Measurements from ENCODE around the gene MDM1.

Gene MDM1

DNA sequence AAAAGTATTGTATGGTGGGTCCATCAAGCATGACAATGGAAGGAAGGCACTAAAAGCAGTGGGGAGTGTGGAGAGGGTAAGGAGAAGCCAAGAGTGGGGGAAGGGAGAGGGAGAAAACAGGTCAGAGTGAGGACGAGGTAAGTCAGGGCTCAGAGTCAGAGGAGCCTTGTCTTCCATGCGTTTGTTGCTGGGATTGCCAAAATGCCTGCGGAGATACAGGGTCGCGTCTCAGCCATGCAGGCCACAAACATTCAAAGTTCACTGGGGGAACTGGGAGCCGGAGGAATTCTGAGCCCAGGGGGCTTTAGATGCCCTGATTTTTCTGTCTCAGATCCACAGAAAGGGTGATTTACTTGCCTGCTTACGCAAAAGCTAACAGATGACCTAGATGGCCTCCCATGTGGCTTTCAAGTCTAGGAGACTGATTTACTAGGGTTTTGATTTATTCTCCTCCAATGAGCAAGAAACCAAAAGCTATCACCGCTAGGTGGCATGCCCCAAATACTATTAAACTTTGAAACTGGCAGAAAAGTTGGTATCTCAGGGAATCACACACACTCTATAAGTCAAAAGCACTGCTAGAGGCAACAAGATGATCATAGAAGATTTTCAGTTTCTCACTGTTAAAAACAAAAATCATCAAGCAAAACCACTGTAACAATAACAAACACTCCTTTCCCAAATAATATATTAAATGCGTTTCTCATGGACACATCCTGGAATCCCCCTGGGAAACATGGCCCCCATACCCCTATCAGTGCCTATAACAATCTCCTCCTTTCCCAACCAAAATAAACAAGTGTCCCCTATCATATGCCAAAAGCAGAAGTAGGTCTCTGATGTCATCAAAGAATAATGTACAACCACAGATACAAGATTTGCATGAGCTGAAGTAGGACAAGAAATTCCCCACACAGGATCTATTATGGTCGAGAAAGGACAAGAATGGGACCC, 26.6 kb upstream of the MDM1 start:
- intact Hi-C loops (cut with DNase I): no loop called here
- DNase-seq: peak in 5 of 10 donors; percentile 12 to 44 (median 22)

DNA sequence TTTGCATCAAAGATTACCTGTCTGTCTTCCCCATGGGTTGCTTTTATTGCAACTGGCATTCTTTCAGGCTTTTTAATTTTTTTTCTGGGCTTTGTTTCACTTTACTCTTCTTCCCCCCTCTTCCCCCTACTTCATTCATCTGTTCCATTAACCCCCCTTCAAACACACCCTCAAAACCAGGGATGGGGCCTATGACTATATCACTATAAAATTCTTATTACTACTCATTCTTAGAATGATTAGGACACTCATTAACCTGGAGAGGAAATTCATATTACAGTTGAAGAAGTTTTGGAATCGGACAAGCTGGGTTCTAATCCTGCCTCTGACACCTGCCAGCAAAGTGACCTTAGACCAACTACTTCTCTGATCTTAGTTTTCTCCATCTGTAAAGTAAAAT, 24.8 kb upstream of the MDM1 start:
- no peak for DNase-seq
- intact Hi-C loops (cut with DNase I): no loop called here

DNA sequence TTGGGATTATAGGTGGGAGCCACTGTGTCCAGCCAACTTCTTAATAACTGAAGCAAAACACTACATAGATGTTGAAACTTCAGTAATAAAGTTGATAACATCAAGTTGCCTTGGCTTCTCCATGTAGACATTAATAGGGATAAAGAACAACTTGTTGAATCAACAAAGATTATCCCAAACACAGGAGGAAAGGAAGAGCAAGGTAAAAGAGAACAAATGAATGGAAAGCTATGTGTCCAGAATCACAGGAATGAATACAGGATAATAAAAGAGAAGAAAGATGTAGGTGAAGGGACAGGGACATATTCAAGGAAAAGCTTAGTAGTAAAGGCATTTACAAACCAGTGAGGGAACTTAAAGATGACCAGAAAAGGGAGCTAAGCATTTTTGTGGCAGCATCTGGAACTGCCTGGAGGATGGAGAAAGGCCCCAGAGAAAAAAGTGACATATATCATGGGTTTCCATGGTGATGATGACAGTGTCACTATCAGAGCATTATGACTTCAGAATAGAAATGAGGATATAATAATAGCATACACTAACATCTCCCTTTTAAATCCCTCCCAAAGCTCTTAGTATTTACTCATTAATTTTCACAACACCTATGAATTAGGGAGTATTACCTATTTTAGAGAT, 24.0 kb upstream of the MDM1 start:
- intact Hi-C loops (cut with DNase I): no loop called here

DNA sequence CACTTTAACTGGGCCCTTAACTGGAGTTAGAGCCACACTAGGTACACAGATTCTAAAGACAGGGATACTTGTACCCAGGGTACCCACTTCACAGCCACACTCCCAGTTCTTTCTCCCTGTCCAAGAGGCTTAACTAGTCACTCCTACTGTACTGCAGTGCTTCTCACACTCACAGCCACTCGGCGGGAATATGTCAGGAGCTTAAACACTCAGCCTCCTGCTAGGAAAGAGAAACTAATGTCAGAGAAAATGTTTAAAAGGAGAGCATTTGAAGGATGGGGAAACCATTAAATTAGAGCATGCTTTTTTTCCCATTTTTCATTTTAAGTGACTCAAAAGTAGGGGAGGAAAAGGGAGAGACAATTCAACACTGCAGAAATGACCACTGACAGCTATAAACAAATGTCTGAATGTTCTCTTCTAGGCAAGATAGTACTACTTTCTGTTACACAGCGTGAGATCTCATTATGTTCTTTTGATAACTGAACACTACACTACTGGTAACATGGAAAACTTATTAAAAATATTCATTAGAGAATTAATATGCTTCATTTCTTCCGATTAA, 22.9 kb upstream of the MDM1 start:
- intact Hi-C loops (cut with DNase I): no loop called here
- DNase-seq: no peak

More for the DNA sequence above, 24.0 kb upstream of the MDM1 start:
- no peak for DNase-seq

DNA sequence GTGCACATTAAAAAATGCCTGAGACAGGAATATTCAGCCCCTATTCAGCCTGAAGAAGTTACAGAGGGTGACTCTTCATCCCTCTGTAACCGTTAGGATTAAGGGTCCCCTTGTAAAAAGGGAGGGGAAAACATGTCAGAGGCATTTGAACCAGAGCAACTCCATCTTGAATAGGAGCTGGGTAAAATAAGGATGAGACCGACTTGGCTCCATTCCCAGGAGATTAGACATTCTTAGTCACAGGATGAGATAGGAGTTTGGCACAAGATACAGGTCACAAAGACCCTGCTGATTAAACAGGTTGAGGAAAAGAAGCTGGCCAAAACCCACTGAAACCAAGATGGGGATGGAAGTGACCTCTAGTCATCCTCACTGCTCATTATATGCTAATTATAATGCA, 19.9 kb upstream of the MDM1 start:
- no peak for DNase-seq
- intact Hi-C loops (cut with DNase I): no loop called here

DNA sequence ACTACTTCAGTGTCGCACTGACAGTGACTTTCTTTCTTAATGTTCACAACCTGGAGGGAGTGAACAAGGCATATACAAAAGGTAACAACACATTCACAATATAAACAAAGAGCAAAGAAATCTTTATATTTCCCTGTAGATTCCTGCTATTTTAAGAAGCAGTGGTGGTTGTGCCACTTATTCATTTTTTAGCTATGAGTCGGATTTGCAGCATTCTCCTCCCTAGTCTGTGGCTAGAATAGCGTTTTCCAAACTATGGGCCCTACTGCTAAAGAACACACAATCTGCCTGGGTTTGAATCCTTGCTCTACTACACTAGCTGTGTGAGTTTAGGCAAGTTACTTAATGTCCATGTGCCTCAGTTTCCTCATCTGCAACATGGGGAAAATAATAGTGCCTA, 18.6 kb upstream of the MDM1 start:
- intact Hi-C loops (cut with DNase I): no loop called here
- DNase-seq: no peak

DNA sequence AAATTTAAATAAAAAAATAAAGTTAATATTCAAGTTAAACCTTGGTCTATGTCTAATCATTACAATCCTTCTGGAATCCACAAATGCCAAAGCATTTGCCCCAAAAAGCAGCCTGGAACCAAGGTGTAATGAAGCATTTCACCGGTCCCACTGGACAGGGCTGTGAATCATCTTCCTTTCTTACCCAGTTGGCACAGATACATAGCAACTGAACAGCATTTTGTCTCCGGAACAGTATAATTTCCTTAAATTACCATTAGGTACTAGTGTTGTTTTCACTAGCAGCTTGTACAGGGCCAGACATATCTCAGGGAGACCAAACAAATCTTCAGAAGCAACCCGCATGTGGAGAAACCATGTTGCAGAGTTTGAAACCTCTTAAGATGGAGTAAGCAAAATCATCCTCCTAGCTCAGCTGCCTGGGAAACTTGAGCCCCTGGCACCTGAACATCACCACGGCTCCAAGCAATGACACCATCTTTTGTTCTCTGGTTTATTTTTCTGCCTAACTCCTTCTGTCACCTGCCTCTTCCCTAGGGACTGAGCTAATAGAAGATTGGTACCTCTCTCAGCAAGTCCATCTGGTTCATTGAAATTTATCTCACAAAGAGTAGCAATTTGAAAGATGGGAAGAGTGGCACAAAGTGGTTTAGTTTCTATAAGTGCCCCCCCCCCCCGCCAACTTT, 17.9 kb upstream of the MDM1 start:
- intact Hi-C loops (cut with DNase I): no loop called here
- no peak for DNase-seq

DNA sequence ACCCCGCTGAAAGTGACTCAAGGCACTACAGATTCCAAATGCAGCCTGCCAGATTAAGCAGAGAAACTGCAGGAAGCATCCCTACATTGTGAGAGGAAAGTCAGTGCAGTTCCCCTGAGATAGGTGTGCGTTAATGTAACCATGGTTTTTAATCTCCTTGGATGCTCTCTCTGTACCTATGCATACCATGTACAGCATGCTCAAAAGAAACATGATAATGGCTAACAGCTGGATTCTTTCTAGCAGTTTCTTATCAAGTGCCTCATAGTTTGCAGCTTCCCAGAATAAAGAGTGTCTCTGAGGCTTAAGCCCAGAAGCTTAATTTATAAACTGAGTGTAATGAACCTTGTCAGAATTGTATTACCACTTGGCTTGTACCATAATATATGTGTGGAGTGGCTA, 17.1 kb upstream of the MDM1 start:
- no peak for DNase-seq
- intact Hi-C loops (cut with DNase I): no loop called here

DNA sequence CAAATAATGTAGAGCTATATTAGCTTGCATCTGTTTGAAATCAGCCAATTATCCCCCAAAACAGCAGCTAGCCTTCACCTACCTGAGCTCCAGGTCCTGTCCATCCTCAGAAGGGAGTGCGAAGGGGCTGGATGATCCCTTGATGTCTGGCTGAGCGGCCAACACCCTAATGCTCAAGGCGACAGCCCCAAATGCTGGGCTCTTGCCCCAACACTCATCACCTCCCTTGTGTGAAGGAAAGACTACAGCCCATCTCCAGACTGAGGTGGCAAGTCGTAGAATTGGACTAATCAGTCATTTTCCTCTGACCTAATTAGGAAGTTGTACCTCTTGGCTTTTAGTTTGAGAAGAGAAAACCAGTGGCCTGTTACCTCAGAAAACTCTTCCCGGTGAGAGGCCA, 16.3 kb upstream of the MDM1 start:
- intact Hi-C loops (cut with DNase I): no loop called here
- DNase-seq: no peak

DNA sequence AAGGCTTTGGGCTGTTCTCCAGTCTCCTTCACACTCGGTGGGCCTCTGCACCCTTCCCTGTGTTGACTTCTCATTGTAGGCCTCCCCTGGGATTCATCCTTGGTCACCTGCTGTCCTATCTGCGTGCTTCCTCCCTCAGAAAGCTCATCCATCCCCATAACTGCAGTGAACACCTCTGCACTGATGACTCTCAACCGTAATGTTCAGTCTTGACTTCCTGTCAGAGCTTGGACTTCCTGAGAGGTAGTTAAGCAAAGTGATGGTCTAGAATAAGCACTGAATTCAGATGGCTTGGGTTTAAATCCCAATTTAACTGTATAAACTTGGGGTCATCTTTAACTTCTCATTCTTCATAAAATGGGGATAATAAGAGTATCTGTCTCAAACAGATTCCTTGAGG, 13.6 kb upstream of the MDM1 start:
- intact Hi-C loops (cut with DNase I): no loop called here
- DNase-seq: no peak

DNA sequence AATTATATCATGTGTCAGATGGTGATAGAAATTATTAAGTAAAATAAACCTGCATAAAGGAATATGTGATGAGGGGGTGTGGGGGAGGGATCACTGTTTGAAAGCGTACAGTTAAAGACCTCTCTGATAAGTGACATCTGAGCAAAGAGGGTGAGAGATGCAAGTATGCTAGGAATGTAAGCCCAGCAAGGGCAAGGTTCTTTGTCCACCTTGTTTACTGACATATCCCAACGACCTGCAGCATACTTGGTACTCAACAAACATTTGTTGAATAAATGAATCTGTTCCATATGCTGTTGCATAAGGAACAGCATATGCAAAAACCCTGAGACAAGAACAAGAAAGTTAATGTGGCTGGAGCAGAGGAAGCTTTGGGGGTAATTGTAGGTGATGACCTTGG, 12.0 kb upstream of the MDM1 start:
- intact Hi-C loops (cut with DNase I): no loop called here
- DNase-seq: no peak

DNA sequence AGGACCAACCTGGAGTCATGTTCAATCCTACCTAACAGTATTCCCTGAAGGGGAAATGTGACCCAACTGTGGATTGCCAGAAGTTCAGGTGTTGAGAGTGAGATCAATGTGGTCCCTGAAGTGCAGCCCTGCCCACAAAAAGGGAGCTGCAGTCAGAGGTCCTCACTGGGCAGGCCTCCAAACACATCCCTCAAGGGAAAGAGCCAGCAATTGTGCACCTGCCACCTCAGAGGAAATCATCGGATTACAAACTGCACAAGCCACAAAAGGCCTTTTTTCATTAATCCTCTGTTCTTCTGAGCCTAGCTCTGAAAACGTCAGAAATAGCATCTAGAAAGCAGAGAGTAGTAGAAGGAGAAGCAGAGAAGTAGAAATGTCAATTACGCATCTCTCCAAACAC, 10.8 kb upstream of the MDM1 start:
- no peak for DNase-seq
- intact Hi-C loops (cut with DNase I): no loop called here

DNA sequence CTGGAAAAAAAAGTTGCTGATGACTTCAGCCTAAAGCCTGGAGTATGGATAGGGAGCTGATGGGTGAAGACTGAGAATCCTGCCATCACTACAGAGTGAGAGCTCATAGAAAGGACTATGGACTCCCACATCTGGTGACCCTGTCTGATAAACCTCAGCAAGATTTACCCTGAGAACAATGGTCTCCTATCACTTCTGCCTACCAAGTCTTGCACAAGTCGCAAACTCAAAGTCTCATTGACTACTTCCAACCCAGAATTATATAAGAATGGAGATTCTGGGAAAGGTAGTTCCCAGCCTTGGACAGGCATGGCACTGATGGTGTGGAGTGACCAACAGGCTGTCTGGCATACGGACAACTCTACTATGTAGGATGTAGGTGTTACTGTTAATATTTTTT, 9.7 kb upstream of the MDM1 start:
- intact Hi-C loops (cut with DNase I): no loop called here

DNA sequence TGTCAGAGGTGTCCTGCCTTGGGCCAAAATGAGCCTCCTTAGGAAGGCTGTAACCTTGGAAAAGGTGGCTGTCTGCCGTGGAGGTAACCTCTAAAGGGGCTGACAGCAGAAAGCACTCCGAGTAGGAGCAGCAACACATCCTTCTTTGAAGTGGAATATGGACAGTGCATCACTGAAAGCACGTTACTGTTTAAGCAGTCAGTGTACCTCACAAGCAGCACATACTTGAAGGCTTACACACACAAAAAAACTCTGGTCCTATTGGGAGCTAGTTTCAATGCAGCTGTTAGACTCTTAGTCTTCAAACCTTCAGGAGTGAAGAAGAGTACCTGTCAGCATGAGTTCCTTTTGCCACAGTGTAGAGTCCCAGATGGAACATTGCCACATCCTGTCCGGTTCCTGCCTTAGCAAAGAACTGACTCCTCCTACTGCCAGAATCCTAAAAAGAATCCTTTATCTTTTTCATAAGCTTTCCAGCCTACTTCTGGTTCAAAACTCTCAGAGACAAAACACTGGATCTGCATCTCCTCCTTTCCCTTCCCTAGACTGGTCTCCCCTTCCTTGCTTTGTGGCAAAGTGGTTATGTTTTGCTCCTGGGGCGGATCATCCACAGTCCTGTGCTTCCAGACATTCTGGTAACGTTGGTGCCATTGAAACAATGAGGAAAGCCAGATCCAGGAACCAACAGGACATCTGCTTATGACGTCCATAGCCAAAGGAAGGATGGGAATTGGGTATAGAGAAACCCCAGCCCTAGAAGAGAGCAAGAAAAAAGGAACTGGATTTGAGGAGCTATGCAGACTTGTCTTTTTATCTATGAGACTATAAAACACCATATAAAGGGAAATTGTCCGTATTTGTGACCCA, 8.5 kb upstream of the MDM1 start:
- intact Hi-C loops (cut with DNase I): no loop called here
- DNase-seq: no peak

More for the DNA sequence above, 9.7 kb upstream of the MDM1 start:
- DNase-seq: no peak

DNA sequence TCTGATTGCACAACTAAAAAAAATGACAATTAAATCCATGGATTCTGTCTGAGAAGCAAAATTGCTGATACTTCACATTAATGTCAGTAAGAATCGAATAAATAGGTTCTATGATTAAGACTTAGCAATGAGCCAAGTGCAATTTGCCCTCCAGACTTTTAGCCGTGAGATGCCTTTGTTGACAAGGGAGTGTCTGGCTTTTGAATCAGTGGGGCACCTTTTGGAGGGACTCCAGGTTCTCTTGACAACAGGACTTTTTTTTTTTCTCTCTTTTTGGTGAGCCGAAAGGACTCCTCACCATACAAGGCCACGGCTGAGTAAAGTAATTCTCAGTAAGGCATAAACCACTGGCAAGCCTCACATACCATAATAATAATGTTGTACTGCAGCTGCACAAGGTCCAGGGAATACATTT, 4.7 kb upstream of the MDM1 start:
- intact Hi-C loops (cut with DNase I): loop anchor here (10.0 kb wide), 2 partner anchors 348 to 468 kb away; partner anchors contain the start of genes MDM2 and NUP107
- no peak for DNase-seq

DNA sequence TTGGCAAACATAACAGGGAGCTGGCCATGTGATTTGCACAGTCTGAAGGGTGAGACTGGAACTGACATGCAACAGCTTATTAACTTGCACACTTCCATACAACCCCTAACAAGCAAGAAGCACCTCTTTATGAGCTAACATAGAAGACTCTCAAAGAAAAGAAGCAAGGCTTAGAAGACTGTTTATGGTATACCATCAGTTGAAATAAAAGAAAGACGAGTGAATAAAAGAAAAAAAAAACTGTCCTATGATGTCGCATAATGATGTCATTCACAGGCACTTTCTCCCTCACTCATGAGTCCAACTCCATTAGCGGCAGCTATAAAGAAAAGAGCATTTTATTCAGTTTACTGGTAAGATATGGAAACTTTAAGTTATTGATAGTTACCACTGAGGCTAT, 3.3 kb upstream of the MDM1 start:
- DNase-seq: no peak
- intact Hi-C loops (cut with DNase I): loop anchor here (10.0 kb wide), 2 partner anchors 349 to 469 kb away; partner anchors contain the start of genes MDM2 and NUP107

DNA sequence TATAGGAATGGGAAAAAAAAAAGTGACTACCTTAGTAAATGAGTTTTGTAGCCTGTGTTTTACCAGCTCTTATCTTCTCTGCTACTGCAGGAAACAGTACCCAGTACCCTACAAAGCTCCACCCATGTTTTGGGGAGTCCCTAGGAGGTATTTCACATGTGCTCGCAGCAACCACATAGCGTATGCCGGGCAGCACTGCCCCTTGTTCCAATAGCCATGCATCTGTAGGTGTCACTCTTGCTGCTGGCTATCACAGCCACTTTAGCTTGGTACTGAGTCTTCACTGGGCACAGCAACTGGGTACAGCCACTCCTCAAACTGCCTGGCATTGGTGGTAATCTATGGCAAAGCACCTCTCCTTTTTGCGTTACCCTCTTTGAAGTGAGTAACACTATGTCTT, 2.0 kb upstream of the MDM1 start:
- peak in 2 of 10 donors; percentile 34 to 77 for DNase-seq
- intact Hi-C loops (cut with DNase I): loop anchor here (10.0 kb wide), 2 partner anchors 351 to 471 kb away; partner anchors contain the start of genes MDM2 and NUP107

DNA sequence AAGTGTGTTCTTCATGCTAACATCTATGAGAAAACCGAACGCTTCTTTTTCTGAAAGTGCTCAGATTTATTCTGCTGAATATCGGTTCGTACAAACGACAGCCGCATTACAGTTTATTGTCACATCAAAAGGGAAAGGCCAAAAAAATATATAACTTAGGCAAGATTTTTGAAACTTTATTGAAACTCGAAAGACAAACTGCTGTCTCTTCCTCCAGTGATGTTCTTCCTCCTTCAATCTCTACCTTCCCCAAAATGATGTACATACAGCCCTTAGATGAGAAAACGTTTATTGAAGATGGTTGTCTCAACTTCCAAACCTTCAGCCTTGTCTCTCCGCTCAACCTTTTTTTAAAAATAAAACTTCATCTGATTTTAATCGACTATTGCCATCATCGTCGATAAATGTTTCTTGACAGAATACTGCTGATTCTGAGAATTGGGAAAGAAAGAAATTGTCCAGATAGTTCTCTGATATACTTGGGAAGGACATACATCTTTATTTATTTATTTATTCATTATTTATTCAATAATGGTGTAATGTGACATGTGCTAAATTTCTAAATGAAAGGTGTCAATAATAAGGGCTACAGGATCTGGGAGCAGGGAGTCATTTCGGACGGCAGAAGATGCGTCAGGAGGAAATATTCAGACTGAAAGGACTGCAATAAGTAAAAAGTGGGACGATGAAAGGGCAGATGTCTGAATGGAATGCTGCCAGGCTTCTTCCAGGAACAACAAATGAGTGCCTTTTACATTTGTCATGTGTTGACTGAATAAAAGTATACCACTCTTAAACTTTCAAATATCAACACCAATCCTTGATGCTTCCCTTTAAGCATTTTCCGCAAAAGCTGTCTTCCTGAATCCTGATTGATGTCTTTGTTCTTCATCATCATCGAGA, 817 bp upstream of the MDM1 start:
- intact Hi-C loops (cut with DNase I): loop anchor here (2.0 to 10.0 kb wide), 3 partner anchors 278 to 472 kb away; partner anchors contain the start of genes MDM2, NUP107 and RAP1B
- no peak for DNase-seq

DNA sequence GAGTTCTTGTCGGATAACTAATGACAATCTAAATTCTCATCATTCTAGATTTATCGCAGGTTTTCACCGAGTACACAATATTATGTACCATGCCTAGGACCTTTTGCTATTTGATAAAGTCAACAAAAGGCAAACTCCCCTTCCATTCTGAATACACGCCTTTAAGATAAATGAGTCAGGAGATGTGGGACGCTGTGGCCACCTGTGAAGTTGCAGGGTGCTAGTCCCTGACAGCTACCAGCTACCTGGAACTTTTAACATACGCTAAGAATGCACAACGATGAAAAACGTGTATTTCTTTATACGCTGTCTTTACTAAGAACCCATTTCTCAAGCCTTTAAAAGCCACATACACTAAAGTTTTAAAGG, 678 bp downstream of the MDM1 start:
- intact Hi-C loops (cut with DNase I): loop anchor here (10.0 kb wide), 2 partner anchors 353 to 473 kb away; partner anchors contain the start of genes MDM2 and NUP107
- DNase-seq: no peak

All from posterior cingulate gyrus (tissue), 11 donors.